Esophagus muscularis mucosa (tissue), 4 donors: ENCODE data around the gene CHEK2.

Experiments used
- EP300 ChIP-seq: sonication (generic); formaldehyde crosslinking; IDR thresholded peaks from one replicate; pipeline ENCODE4 v1.6.1; 2017; ENCODE audit warnings: antibody characterized with exemption
- POLR2A ChIP-seq: fragments of 450-650 bp; IDR thresholded peaks from one replicate; pipeline ENCODE4 v1.6.1; 2017; ENCODE audit warnings: antibody characterized with exemption, moderate library complexity, mild to moderate bottlenecking, low read depth
- TF ChIP-seq, protein P1 (sequence below), 3 experiments: fragments of 200-600 bp in 2 of 3; fragments of 450-650 bp in 1 of 3; sonication (generic) in 2 of 3; IDR thresholded peaks; one replicate each; pipeline ENCODE4 v1.5.1; 2017 to 2019; ENCODE audit warnings: antibody characterized with exemption in 3 of 3, mild to moderate bottlenecking in 2 of 3, moderate library complexity in 1 of 3

GRCh38 chr22:28728621-28729313, 12.9 kb downstream of the CHEK2 start:
- TF ChIP-seq EP300 (no peak), POLR2A (no peak)
- TF ChIP-seq, protein P1, sequence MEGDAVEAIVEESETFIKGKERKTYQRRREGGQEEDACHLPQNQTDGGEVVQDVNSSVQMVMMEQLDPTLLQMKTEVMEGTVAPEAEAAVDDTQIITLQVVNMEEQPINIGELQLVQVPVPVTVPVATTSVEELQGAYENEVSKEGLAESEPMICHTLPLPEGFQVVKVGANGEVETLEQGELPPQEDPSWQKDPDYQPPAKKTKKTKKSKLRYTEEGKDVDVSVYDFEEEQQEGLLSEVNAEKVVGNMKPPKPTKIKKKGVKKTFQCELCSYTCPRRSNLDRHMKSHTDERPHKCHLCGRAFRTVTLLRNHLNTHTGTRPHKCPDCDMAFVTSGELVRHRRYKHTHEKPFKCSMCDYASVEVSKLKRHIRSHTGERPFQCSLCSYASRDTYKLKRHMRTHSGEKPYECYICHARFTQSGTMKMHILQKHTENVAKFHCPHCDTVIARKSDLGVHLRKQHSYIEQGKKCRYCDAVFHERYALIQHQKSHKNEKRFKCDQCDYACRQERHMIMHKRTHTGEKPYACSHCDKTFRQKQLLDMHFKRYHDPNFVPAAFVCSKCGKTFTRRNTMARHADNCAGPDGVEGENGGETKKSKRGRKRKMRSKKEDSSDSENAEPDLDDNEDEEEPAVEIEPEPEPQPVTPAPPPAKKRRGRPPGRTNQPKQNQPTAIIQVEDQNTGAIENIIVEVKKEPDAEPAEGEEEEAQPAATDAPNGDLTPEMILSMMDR (IDR thresholded peaks at IDR 0.05), result no peak
